Left ventricle myocardium superior (tissue), 1 donor: ENCODE data around the gene IDUA. TPM values are rescaled to one million over a fixed set of nuclear protein-coding genes. Genes with fewer than 3 reads are reported as not detected.

Source experiments
- ATAC-seq: fragments of 200-7000 bp; cut with Tn5 transposase; one replicate; pipeline ENCODE4 v1.9.1; 2020; ENCODE audit warnings: mild to moderate bottlenecking, moderate library complexity
- DNase-seq: peaks from one replicate; pipeline ENCODE4 v3.0.0-alpha.2; 2020
- intact Hi-C: fragments of 100-400 bp; cut with micrococcal nuclease; formaldehyde crosslinking; loops from one replicate; pipeline ENCODE4 v1.11.0; 2022
- total RNA-seq: library from RNA; stranded (reverse); fragmentation: NEBNext Ultra II Directional; extraction: Animal tissue kit (Norgen Biotek cat#: 25700); gene quantifications from one replicate; pipeline ENCODE4 v1.2.1, GENCODE V29; 2021
- donor health status: DM: no; HTN: yes; CAD: no; lungs with severe emphysema.

The IDUA gene
- total RNA-seq, 1 donor from 2014 or later: 8.7 TPM

DNA sequence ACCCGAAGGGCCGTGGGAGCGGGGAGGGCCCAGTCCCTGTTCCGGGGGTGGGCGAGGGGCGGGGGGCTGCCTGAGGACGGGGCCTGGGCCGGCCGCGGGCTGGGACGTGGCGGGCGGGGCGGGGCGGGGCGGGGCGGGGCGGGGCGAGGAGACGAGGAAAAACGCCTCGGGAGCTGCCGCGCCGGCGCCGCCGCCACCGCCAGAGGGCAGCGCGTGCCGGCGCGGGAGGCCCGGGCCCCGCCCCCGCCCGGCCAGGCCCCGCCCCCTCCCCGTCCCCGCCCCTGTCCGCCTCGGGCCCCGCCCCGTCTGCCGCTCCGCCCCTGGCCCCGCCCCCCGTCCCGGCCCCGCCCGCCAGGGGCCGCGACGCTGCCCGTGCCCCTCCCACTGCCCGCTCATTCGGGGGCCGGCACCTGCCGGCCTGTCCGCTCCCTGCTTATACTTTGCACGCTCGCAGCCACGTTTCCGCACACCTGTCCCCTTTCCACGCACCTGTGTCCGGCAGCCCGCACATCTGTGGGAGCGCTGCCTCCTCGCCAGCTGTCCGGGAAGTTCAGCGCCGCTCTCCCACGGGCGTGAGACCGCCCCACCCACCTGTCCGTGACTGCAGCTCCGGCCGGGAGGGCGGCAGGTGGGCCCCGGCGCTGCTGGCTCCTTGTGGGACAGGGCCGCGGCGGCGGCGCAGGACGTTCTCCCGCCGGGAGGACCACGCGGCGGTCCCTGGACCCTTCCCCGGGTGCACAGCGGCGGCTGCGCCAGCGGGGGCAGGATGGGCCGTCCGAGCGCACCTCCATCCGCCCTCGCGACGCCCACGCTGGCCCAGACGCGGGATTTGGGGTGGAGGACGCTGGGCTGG, 22.9 kb downstream of the IDUA start:
- ATAC-seq: peak; percentile 77
- intact Hi-C loops: no loop called here

GRCh38 chr4:1010395-1011021, 23.7 kb downstream of the IDUA start:
- intact Hi-C loops: no loop called here
- peak; percentile 57 for ATAC-seq

More for the DNA sequence above, 22.9 kb downstream of the IDUA start:
- peak; percentile 82 for DNase-seq

DNA sequence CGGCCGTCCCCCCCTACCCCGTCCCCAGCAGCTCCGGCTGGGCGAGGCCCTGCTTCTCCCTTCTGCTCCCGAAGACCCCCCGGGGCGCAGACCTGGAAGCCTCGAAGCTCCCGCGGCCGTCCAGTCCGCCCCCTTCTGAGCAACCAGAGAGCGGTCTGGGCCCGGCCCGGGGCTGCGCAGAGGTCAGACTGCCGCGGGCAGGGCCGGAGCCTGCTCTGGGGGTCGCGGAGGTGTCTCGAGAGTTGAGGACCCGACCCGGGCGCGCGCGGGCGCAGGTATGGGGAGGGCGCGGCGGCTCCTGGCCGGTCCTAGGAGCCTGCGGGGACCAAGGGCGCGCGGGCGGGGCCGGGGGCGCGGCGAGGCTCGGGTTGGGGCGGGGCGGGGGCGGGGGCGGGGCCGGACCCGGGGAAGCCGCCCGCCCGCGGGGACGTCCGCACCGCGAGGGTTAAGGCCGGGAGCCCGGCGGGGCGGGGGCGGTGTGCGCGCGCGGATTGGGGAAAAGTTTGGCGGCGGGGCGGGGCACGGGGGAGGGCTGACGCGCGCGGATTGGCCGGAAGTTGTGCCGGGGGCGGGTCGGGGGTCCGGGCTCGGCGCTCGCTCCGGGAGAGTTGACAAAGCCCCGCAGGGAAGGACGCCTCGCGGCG, 24.3 kb downstream of the IDUA start, which contains the start of gene FGFRL1:
TSS of gene FGFRL1 (plus strand) at position 605 of the 644 bp plus-strand sequence. CDS start 860 bp downstream, outside the sequence.
- ATAC-seq (peak; percentile 72), DNase-seq (peak; percentile 97)
- intact Hi-C loops: no loop called here

More at GRCh38 chr4:1010395-1011021, 23.7 kb downstream of the IDUA start:
- peak; percentile 79 for DNase-seq

DNA sequence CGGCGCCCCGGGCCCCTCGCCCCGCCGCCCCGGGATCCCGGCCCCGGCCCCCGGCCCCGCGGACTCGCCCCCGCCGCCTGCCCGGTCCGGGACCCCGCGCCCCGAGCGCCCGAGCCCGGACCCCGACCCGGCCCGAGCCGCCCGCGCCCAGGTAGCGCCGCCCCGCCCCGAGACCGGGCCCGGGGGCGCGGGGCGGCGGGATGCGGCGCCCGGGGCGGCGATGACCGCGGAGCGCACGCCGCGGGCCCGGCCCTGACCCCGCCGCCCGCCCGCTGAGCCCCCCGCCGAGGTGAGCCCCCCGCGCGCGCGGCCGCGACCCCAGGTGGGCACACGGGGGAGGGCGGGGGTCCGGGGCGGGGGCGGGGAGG, 24.8 kb downstream of the IDUA start:
- ATAC-seq (no peak), DNase-seq (no peak)
- intact Hi-C loops: no loop called here

DNA sequence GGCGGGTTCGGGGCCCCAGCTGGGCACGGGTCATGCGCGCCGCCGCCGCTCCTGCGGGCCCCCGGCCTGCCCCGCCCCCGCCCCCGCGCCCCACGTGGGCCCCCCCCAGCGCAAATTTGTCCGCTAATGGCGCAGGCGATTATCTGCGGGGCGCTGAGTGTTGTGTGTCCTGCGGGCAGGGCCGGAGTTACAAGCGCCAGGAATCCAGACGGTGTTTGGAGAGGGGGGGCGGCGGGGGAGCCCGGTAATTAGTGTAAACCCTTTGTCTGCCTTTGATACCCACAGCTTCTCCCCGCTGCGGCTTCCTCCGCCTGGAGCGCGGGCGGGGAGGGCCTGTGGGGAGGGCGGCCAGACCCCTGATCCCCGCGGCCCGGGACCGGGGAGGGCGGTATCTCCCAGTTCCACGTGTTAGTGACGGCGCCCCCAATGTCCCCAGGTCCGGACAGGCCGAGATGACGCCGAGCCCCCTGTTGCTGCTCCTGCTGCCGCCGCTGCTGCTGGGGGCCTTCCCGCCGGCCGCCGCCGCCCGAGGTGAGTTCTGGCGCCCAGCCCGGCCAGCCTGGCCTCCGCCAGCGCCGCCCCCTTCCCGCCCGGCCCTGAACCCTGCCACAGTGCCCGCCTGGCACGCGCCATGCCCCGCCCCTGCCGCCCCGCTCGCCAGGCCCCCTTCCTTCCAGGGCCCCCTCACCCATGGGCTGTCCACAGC, 25.3 kb downstream of the IDUA start:
- intact Hi-C loops: no loop called here
- peak; percentile 60 for DNase-seq
- no peak for ATAC-seq

DNA sequence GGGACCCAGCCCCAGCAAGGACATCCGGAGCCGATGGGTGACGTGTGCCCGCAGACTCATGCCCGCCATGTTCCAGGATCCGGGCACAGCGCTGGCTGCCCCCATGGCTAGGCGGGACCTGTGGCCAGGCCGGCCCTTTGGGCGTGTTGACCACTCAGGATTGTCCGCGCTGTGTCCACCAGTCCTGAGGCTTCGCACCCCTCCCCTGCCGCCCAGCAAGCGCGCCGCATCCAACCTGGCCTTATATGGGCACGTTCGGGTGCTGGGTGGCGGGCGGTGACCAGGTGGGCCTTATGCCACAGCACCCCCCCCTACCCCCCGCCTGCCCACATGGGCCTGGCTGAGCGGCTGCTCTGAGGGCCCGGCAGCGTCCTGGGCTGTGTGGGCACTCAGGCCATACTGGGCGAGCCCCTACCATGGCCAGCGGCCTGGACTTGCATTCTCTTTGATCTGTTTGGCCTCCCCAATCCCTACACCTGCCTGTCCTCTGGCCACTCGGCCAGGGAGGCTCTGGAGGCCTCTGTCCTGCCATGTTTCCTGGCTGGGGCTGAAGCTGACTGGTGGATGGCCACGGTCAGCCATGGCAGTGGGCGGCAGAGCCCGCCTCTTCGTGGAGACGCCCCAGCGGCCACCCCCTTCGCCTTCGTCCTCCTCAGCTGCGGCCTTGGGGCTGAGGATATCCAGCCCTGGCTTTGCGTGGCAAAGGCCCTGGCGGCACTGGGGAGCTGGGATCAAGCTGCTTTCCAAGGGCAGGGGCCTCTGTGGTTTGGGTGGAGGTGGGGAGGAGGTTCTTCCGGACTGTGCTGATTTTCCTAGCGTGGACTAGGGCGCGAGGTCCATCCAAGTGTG, 26.6 kb downstream of the IDUA start:
- no peak for ATAC-seq
- intact Hi-C loops: no loop called here

DNA sequence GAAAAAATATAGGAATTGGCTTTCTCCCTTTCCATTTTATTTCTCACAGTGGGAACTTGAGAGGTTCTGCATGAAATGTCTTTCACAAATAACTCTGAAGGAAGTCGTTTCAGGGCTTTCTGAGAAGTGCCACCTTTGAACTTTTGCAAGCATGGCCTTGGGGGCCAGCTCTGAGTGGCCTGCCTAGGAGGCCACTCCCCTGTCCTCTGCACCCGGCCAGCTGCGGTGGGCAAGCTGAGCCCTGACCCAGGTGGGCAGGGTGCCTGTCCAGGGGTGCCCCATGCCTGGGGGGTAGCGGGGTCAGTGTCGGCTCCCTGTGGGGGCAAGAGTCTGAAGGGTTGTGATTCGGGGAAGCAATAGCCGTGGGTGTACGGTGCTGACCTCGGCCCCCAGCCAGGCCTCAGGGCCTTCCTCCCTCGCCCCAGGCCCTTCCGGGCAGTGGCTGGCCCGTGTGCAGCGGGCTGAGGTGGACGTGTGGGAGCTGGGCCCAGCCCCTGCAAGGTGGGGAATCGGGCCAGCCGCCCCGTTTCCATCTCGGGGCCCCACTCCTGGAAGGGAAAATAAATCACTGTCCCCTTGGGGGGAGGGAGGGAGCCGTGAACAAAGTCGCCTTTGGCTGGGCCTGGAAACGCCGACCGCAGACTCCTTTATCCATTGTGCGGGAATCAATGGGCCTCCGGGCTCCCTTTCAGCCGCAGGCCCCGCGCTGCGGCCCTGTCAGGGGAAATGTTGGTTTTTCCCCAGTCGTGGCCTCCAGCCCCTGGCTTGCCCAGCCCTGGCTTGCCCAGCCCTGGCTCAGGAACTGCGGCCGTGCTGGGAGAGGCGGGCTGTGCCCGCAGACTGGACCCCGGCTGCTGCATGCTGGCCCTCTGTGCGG, 27.7 kb downstream of the IDUA start:
- intact Hi-C loops: no loop called here
- DNase-seq (no peak), ATAC-seq (no peak)

More for the DNA sequence above, 26.6 kb downstream of the IDUA start:
- no peak for DNase-seq

DNA sequence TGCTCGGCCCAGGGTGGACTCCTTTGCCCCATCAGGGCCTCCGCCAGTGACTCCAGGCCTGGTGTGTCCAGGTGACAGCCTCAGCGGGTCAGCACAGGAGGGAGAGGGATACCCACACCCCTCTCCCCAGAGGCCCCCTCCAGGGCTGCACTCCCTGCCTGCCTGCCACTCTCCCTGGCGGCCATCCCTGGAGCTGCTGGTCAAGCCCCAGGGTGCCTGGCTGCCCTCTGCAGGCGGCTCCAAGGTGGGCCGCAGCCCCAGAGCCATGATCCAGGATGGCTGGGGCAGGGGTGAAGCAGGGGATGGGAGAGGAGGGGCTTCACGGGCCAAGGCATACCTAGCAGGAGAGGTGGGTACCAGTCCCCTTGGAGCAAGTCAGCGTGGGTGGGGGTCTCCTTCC, 28.3 kb downstream of the IDUA start:
- intact Hi-C loops: no loop called here
- ATAC-seq (no peak), DNase-seq (no peak)

DNA sequence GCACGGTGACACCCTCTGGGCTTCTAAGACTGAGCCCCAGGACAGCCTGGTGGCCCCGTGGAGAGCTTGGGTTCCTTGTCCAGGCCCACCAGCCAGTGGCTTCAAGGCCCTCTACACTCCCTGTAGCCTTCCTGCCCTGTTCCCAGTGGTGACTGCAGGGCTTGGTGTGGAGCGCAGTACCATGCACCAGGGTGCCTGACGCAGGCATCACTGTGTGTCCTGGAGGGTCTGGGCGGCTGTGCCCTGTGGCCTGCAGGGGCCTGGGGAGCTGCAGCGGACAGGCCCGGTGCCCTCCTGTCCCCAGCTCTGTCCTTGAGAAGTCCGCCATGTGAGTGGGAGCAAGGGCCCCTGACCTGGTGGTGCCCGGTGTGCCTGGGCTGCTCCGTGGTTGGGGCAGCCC, 28.9 kb downstream of the IDUA start:
- no peak for ATAC-seq
- no peak for DNase-seq
- intact Hi-C loops: no loop called here

GRCh38 chr4:1017211-1017610, 30.4 kb downstream of the IDUA start:
- ATAC-seq (no peak), DNase-seq (no peak)
- intact Hi-C loops: no loop called here

DNA sequence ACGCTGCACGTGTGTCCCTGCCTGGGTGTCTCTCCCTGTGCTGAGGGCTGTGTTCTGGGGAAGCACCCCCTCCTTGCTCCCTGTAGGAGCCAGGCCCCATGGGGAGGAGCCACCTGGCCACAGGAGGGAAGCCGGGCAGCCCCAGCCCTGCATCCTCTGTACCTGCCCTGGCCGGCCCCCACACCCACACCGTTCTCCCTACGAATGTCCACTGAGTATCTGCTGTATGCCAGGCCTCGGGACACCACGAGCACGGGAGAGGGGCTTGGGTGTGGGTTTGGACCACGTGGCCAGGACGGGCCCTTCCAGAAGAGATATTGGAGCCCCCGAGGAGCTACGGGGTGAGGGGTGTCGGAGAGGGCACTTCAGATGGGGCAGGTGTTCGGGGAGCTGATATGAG, 30.9 kb downstream of the IDUA start:
- no peak for ATAC-seq
- intact Hi-C loops: no loop called here
- no peak for DNase-seq

DNA sequence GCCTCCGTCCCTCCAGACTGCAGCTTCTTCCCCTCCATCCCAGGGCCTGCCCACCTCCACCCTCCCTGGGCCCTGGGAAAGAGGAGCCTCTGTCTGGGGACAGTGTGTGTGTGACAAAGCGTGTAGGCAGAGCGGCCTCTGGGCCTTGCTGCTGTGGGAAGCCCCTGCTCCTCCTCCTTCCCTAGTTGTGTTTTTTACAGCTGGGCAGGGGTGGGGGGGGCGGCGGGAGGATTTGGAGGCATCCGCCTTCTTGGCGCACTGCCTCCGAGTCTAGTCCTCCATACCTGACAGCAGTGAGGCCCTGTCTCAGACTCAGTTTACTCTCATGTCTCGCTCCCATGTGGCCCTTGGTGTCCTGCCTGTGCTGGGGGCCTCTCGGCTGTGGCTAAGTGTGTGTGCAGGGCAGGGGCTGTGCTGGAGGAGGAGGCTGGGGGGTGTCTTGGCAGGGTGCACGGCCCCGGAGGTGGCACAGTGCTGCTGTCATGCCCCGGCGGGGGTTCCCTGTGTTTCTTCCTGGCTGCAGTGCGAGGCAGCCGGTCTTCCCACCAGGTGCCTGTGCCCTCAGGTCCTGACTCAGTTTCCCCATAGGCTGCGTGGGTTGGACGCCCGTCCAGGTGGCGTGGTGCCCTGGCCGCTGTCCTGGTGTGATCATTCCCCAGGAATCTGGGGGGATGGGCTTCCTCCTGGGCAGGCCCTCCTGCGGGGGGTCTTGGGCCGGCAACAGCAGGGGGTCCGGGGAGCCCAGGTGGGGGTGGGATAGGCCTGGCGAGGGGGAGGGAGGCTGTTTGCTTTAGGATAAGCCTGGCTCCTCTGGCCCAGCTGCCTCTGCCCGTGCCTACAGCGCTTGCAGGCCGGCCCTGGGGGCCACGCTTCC, 31.5 kb downstream of the IDUA start:
- DNase-seq: no peak
- ATAC-seq: no peak
- intact Hi-C loops: no loop called here

- DNase-seq (no peak), ATAC-seq (no peak)
- intact Hi-C loops: no loop called here
These were observed 32.5 kb downstream of the IDUA start for GRCh38 chr4:1019320-1019719.

DNA sequence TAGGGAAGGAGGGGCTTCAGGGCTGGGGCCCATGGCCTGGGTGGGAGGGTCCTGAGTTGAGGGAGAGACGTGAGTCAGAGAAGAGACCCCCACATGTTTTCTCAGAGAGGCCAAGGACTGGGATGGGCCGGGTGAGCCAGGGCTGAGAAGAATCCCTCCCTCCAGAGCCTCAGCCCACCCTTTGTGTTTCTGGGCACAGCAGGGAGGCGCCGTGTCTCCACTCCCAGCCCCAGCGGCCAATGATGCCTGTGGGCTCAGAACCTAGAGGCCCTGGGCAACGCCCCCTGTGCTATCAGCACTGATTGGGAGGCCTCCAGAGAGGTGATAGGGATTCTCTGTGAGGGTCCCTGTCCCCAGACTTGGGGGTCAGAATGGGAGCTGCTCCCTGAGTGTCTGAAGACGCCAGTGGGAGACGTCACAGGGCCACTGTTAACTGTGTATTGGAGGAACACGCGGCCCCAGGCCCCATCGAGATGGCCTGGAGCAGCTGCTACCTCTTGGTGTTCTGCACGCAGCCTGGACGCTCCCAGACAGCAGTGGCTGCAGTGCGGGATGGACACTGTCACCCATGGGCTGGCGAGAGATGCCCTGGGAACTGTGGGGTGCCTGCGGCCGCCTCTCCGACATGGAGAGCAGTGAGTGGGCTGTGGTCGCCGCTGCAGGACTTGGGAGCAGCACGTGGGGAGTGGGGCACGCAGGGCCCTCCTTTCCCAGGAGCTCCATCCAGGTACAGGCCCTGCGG, 33.1 kb downstream of the IDUA start:
- ATAC-seq (no peak), DNase-seq (no peak)
- intact Hi-C loops: no loop called here

- DNase-seq (no peak), ATAC-seq (no peak)
- intact Hi-C loops: no loop called here
These were observed 34.7 kb downstream of the IDUA start for GRCh38 chr4:1021386-1022050.
